Parathyroid adenoma (tissue), 2 donors: ENCODE measurements around the gene KANTR.

Experiments
- H2AFZ ChIP-seq: fragments of 300-600 bp; sonication (generic); one replicate; pipeline ENCODE4 v1.7.0; 2017; ENCODE audit warnings: antibody characterized with exemption, mild to moderate bottlenecking
- H3K27ac ChIP-seq: fragments of 300-600 bp; sonication (generic); one replicate; pipeline ENCODE4 v1.7.0; 2017
- H3K27me3 ChIP-seq: fragments of 300-600 bp; sonication (generic); one replicate; pipeline ENCODE4 v1.7.0; 2017; ENCODE audit warnings: low read length; ENCODE audit not compliant: control insufficient read depth, insufficient read depth
- H3K36me3 ChIP-seq: fragments of 300-600 bp; sonication (generic); one replicate; pipeline ENCODE4 v1.7.0; 2017; ENCODE audit warnings: low read length; ENCODE audit not compliant: control insufficient read depth, insufficient read depth
- H3K4me1 ChIP-seq: fragments of 300-600 bp; sonication (generic); one replicate; pipeline ENCODE4 v1.7.0; 2017; ENCODE audit warnings: control low read depth
- H3K4me2 ChIP-seq: fragments of 300-600 bp; sonication (generic); one replicate; pipeline ENCODE4 v1.7.0; 2017; ENCODE audit warnings: low read length
- H3K4me3 ChIP-seq: fragments of 300-600 bp; sonication (generic); one replicate; pipeline ENCODE4 v1.7.0; 2017; ENCODE audit warnings: low read depth, low read length
- H3K79me2 ChIP-seq: fragments of 300-600 bp; sonication (generic); one replicate; pipeline ENCODE4 v1.7.0; 2017; ENCODE audit warnings: control low read depth
- H3K9ac ChIP-seq: fragments of 300-600 bp; sonication (generic); one replicate; pipeline ENCODE4 v1.7.0; 2017; ENCODE audit warnings: mild to moderate bottlenecking
- H3K9me3 ChIP-seq: fragments of 300-600 bp; sonication (generic); one replicate; pipeline ENCODE4 v1.7.0; 2017; ENCODE audit warnings: low read length; ENCODE audit not compliant: control insufficient read depth
- CTCF ChIP-seq: fragments of 300-600 bp; sonication (generic); IDR thresholded peaks from one replicate; pipeline ENCODE4 v1.7.0; 2017; ENCODE audit warnings: antibody characterized with exemption, mild to moderate bottlenecking
- donor health status: primary hyperparathyroidism.

Gene KANTR

GRCh38 chrX:53116101-53116500, 22.2 kb downstream of the KANTR start:
- Histone ChIP-seq H3K9me3 (no peaks in the 10 kb centered on the region), H3K27me3 (no peaks in the 10 kb centered on the region), H3K9ac (no peak overlapping the region), H3K4me2 (no peak overlapping the region), H3K27ac (no peak overlapping the region), H3K79me2 (no peaks in the 10 kb centered on the region), H3K36me3 (no peaks in the 10 kb centered on the region), H3K4me3 (no peak overlapping the region), H3K4me1 (no peaks in the 10 kb centered on the region), H2AFZ (no peak overlapping the region)
- no peak for TF ChIP-seq CTCF

GRCh38 chrX:53122013-53122412, 28.1 kb downstream of the KANTR start:
- H2AFZ ChIP-seq = no peak overlapping the region
- H3K27me3 ChIP-seq = no peaks in the 10 kb centered on the region
- H3K36me3 ChIP-seq = no peaks in the 10 kb centered on the region
- no peak overlapping the region for H3K4me3 ChIP-seq
- H3K27ac ChIP-seq = no peak overlapping the region
- H3K4me1 ChIP-seq = no peaks in the 10 kb centered on the region
- no peak overlapping the region for H3K9ac ChIP-seq
- H3K79me2 ChIP-seq = peaks cover 4% of the 10 kb centered on the region
- no peaks in the 10 kb centered on the region for H3K9me3 ChIP-seq
- no peak overlapping the region for H3K4me2 ChIP-seq
- TF ChIP-seq CTCF = no peak

- peaks cover 4% of the 10 kb centered on the region for H3K79me2 ChIP-seq
Observed at GRCh38 chrX:53125506-53125905, 31.6 kb downstream of the KANTR start.

GRCh38 chrX:53126377-53126776, 32.4 kb downstream of the KANTR start:
- no peaks in the 10 kb centered on the region for H3K27me3 ChIP-seq

More at GRCh38 chrX:53125506-53125905, 31.6 kb downstream of the KANTR start:
- no peak overlapping the region for H3K4me2 ChIP-seq
- H3K4me1 ChIP-seq = no peaks in the 10 kb centered on the region
- no peak overlapping the region for H3K4me3 ChIP-seq
- H3K27me3 ChIP-seq = no peaks in the 10 kb centered on the region
- no peak overlapping the region for H3K9ac ChIP-seq
- no peak overlapping the region for H3K27ac ChIP-seq
- H3K36me3 ChIP-seq = no peaks in the 10 kb centered on the region
- no peak for TF ChIP-seq CTCF
- no peak overlapping the region for H2AFZ ChIP-seq
- no peaks in the 10 kb centered on the region for H3K9me3 ChIP-seq

More at GRCh38 chrX:53126377-53126776, 32.4 kb downstream of the KANTR start:
- no peak for TF ChIP-seq CTCF
- Histone ChIP-seq H3K79me2 (peaks cover 4% of the 10 kb centered on the region), H3K36me3 (no peaks in the 10 kb centered on the region), H3K4me3 (no peak overlapping the region), H3K4me1 (no peaks in the 10 kb centered on the region), H3K27ac (no peak overlapping the region), H2AFZ (no peak overlapping the region), H3K9me3 (no peaks in the 10 kb centered on the region), H3K9ac (no peak overlapping the region), H3K4me2 (no peak overlapping the region)
